Mucosa of stomach (tissue), 1 donor: ENCODE results near the gene LRP1B.

Experiments
- H3K27me3 ChIP-seq: one replicate; pipeline ENCODE4 v1.7.0; 2013; ENCODE audit warnings: mild to moderate bottlenecking, low read length; ENCODE audit not compliant: control insufficient read depth, insufficient read depth
- H3K36me3 ChIP-seq: one replicate; pipeline ENCODE4 v1.7.0; 2013; ENCODE audit warnings: low read length; ENCODE audit not compliant: control insufficient read depth, insufficient read depth
- H3K4me1 ChIP-seq: one replicate; pipeline ENCODE4 v1.7.0; 2013; ENCODE audit warnings: mild to moderate bottlenecking, low read length; ENCODE audit not compliant: control insufficient read depth, insufficient read depth
- H3K4me3 ChIP-seq: one replicate; pipeline ENCODE4 v1.7.0; 2013; ENCODE audit warnings: low read length
- H3K9ac ChIP-seq: one replicate; pipeline ENCODE4 v1.7.0; 2013; ENCODE audit warnings: mild to moderate bottlenecking, low read length, moderate library complexity
- H3K9me3 ChIP-seq: one replicate; pipeline ENCODE4 v1.7.0; 2013; ENCODE audit warnings: mild to moderate bottlenecking, low read length, moderate library complexity; ENCODE audit not compliant: control insufficient read depth
- donor health status: Pancreatic carcinoma.

LRP1B gene

GRCh38 chr2:142131010-142131669 lies at the start of gene LRP1B:
LRP1B (minus strand) TSS chr2:142131016; CDS start chr2:142130729, 287 bp downstream.
- Histone ChIP-seq H3K9ac (peak within 1 kb of the TSS; percentile 50), H3K4me1 (peaks cover 7% of the 10 kb centered on the region), H3K4me3 (peak within 1 kb of the TSS; percentile 34), H3K27me3 (peaks cover 24% of the 10 kb centered on the region), H3K36me3 (no peaks in the 10 kb centered on the region), H3K9me3 (no peaks in the 10 kb centered on the region)

GRCh38 chr2:142179686-142180085 lies 48.9 kb upstream of the LRP1B start:
- Histone ChIP-seq H3K36me3 (no peaks in the 10 kb centered on the region), H3K4me1 (no peaks in the 10 kb centered on the region), H3K9me3 (no peaks in the 10 kb centered on the region), H3K27me3 (no peaks in the 10 kb centered on the region), H3K4me3 (no peak overlapping the region), H3K9ac (no peak overlapping the region)

- H3K4me3 ChIP-seq = no peak overlapping the region
- no peaks in the 10 kb centered on the region for H3K36me3 ChIP-seq
- no peaks in the 10 kb centered on the region for H3K27me3 ChIP-seq
- H3K9ac ChIP-seq = no peak overlapping the region
- H3K4me1 ChIP-seq = no peaks in the 10 kb centered on the region
- H3K9me3 ChIP-seq = no peaks in the 10 kb centered on the region
Measured at GRCh38 chr2:142178604-142179003, 47.8 kb upstream of the LRP1B start.

GRCh38 chr2:142176941-142177340 lies 46.1 kb upstream of the LRP1B start:
- H3K4me3 ChIP-seq = no peak overlapping the region
- H3K27me3 ChIP-seq = no peaks in the 10 kb centered on the region
- H3K9ac ChIP-seq = no peak overlapping the region
- no peaks in the 10 kb centered on the region for H3K36me3 ChIP-seq
- H3K4me1 ChIP-seq = no peaks in the 10 kb centered on the region
- no peaks in the 10 kb centered on the region for H3K9me3 ChIP-seq

- Histone ChIP-seq H3K36me3 (no peaks in the 10 kb centered on the region), H3K9ac (no peak overlapping the region), H3K4me1 (no peaks in the 10 kb centered on the region)
Measured at GRCh38 chr2:142175813-142176338, 45.1 kb upstream of the LRP1B start.

GRCh38 chr2:142174176-142174575 lies 43.4 kb upstream of the LRP1B start:
- Histone ChIP-seq H3K27me3 (no peaks in the 10 kb centered on the region), H3K9ac (no peak overlapping the region), H3K4me1 (no peaks in the 10 kb centered on the region), H3K9me3 (no peaks in the 10 kb centered on the region), H3K4me3 (no peak overlapping the region), H3K36me3 (no peaks in the 10 kb centered on the region)

More at GRCh38 chr2:142175813-142176338, 45.1 kb upstream of the LRP1B start:
- Histone ChIP-seq H3K27me3 (no peaks in the 10 kb centered on the region), H3K4me3 (no peak overlapping the region), H3K9me3 (no peaks in the 10 kb centered on the region)

- no peak overlapping the region for H3K9ac ChIP-seq
- H3K4me3 ChIP-seq = no peak overlapping the region
- no peaks in the 10 kb centered on the region for H3K9me3 ChIP-seq
- H3K4me1 ChIP-seq = no peaks in the 10 kb centered on the region
- H3K36me3 ChIP-seq = no peaks in the 10 kb centered on the region
- no peaks in the 10 kb centered on the region for H3K27me3 ChIP-seq
Measured at GRCh38 chr2:142170847-142171246, 40.0 kb upstream of the LRP1B start.

GRCh38 chr2:142165790-142166189 lies 35.0 kb upstream of the LRP1B start:
- no peaks in the 10 kb centered on the region for H3K9me3 ChIP-seq
- no peaks in the 10 kb centered on the region for H3K27me3 ChIP-seq
- no peak overlapping the region for H3K4me3 ChIP-seq
- H3K4me1 ChIP-seq = no peaks in the 10 kb centered on the region
- no peak overlapping the region for H3K9ac ChIP-seq
- H3K36me3 ChIP-seq = no peaks in the 10 kb centered on the region

GRCh38 chr2:142153601-142154000 lies 22.8 kb upstream of the LRP1B start:
- H3K9ac ChIP-seq = no peak overlapping the region
- no peaks in the 10 kb centered on the region for H3K27me3 ChIP-seq
- H3K9me3 ChIP-seq = no peaks in the 10 kb centered on the region
- no peaks in the 10 kb centered on the region for H3K36me3 ChIP-seq
- H3K4me3 ChIP-seq = no peak overlapping the region
- no peaks in the 10 kb centered on the region for H3K4me1 ChIP-seq

GRCh38 chr2:142150453-142150852 lies 19.6 kb upstream of the LRP1B start:
- no peaks in the 10 kb centered on the region for H3K9me3 ChIP-seq
- no peak overlapping the region for H3K9ac ChIP-seq
- H3K4me3 ChIP-seq = no peak overlapping the region
- H3K27me3 ChIP-seq = no peaks in the 10 kb centered on the region
- no peaks in the 10 kb centered on the region for H3K4me1 ChIP-seq
- no peaks in the 10 kb centered on the region for H3K36me3 ChIP-seq

GRCh38 chr2:142144547-142144946 lies 13.7 kb upstream of the LRP1B start:
- H3K4me3 ChIP-seq = no peak overlapping the region
- H3K9me3 ChIP-seq = no peaks in the 10 kb centered on the region
- no peak overlapping the region for H3K9ac ChIP-seq
- no peaks in the 10 kb centered on the region for H3K4me1 ChIP-seq
- no peaks in the 10 kb centered on the region for H3K27me3 ChIP-seq
- H3K36me3 ChIP-seq = no peaks in the 10 kb centered on the region

- Histone ChIP-seq H3K9ac (no peak overlapping the region), H3K4me3 (no peak overlapping the region), H3K9me3 (no peaks in the 10 kb centered on the region), H3K27me3 (no peaks in the 10 kb centered on the region), H3K36me3 (no peaks in the 10 kb centered on the region), H3K4me1 (no peaks in the 10 kb centered on the region)
Measured at GRCh38 chr2:142142595-142142994, 11.8 kb upstream of the LRP1B start.
